Measurements from ENCODE around the gene ZNF407.

The ZNF407 gene

DNA sequence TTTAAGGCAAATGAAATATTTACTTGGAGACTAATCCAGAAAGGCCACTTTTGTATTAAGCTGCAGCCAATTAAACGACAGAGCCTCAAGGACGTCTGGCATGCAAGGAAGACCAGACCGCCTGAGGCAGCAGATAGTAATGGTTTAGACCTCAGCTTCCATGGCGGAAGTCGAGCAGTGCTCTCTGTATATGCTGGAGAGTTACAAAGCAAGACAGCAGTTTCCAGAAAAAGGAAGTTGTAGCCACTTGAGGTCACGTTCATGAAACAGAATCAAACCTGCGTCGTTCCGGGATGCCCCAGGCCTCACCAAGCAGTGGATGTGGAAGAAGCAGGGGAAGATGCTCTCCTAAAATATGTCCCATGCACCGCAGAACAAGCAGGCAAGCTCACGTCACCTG, 469.3 kb downstream of the ZNF407 start:
- CTCF ChIA-PET, result no interaction called here

GRCh38 chr18:75067996-75068645, 470.5 kb downstream of the ZNF407 start:
- TF ChIP-seq, protein P1, sequence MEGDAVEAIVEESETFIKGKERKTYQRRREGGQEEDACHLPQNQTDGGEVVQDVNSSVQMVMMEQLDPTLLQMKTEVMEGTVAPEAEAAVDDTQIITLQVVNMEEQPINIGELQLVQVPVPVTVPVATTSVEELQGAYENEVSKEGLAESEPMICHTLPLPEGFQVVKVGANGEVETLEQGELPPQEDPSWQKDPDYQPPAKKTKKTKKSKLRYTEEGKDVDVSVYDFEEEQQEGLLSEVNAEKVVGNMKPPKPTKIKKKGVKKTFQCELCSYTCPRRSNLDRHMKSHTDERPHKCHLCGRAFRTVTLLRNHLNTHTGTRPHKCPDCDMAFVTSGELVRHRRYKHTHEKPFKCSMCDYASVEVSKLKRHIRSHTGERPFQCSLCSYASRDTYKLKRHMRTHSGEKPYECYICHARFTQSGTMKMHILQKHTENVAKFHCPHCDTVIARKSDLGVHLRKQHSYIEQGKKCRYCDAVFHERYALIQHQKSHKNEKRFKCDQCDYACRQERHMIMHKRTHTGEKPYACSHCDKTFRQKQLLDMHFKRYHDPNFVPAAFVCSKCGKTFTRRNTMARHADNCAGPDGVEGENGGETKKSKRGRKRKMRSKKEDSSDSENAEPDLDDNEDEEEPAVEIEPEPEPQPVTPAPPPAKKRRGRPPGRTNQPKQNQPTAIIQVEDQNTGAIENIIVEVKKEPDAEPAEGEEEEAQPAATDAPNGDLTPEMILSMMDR (IDR thresholded peaks at IDR 0.05; ENCODE audit: control extremely low read depth, extremely low read depth, low read depth, missing control alignments), result no peak
- POLR2A ChIA-PET, result interaction anchor here (1.1 kb wide), 1 partner anchor 10 kb away, joined by 5 read pairs; no protein-coding TSS in a partner anchor
- DNase-seq (ENCODE audit: extremely low spot score), result no peak
- CTCF ChIA-PET, result no interaction called here

More for the DNA sequence above, 469.3 kb downstream of the ZNF407 start:
- TF ChIP-seq, protein P1 (IDR thresholded peaks at IDR 0.05; ENCODE audit: control extremely low read depth, extremely low read depth, low read depth, missing control alignments), result no peak
- DNase-seq (ENCODE audit: extremely low spot score), result no peak
- POLR2A ChIA-PET, result interaction anchor here (1.1 kb wide), 1 partner anchor 9 kb away, joined by 5 read pairs; no protein-coding TSS in a partner anchor

- CTCF ChIA-PET, result interaction anchor here (1.7 kb wide), 1 partner anchor 90 kb away, joined by 4 read pairs; no protein-coding TSS in a partner anchor
Observed at GRCh38 chr18:75068682-75069435, 471.2 kb downstream of the ZNF407 start.

DNA sequence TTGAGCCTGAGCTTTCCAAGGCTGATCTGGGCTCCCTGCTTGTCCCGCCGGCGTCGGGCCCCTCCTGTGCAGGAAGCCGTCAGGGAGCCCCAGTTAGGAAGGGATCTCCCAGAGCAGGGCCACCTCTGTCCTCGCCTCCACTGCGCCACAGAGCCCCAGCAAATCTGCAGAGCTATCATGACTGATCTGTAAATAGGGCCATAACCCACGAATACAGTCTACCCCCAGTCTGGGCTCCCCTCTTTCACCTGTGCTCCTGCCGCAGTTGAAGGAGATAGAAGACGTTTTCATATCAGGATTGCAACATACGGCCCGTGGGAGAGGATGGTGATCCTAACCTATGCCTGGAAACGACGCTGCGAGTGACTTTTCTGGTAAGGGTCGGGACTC, 472.6 kb downstream of the ZNF407 start:
- POLR2A ChIA-PET, result no interaction called here
- CTCF ChIA-PET, result interaction anchor here (1.7 kb wide), 1 partner anchor 91 kb away, joined by 4 read pairs; no protein-coding TSS in a partner anchor
- TF ChIP-seq, protein P1 (IDR thresholded peaks at IDR 0.05; ENCODE audit: control extremely low read depth, extremely low read depth, low read depth, missing control alignments), result no peak
- no peak for DNase-seq (ENCODE audit: extremely low spot score)

More at GRCh38 chr18:75068682-75069435, 471.2 kb downstream of the ZNF407 start:
- POLR2A ChIA-PET, result no interaction called here
- TF ChIP-seq, protein P1 (IDR thresholded peaks at IDR 0.05; ENCODE audit: control extremely low read depth, extremely low read depth, low read depth, missing control alignments), result no peak
- DNase-seq (ENCODE audit: extremely low spot score), result no peak

DNA sequence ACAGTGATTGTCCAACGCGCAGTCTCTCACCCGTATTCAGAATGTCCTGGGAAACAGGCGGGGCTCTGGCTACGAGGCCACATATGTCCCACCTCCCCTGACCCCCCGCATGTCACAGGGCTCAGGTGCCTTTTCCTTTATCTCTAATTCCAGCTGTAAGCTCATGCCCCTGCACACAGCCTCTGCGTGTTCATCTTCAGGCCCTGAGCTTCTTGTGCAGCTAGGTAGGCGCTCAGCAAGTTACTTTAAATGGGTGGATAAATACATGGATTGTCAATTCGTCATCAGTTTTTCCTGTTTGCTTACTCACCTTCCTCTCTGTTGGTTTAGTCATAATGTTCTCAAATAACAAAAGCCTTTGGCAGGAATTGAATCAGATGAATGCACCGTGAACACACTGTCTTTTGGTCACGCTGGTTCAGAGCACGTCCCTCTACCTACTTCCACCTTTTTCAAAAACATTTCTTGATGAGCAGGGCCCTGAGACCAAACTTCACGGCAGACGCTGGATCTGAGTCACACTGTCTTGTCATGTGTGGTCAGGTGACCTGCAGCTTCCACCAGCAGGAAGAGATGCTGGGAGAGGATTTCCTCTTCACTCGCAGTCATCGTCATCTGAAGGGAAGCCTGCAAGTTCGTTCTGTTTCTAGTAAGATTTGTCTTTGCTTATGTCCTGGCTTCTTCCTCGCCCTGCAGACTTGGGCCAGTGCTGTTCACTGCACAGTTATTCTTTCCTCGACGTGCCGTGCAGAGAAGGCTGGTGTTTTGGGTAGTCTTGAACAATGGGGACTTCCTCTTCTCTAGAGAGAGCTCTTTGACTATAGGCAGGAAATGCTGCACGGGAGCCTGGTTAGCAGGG, 473.2 kb downstream of the ZNF407 start:
- ChIA-PET CTCF (interaction anchor here (1.6 to 1.7 kb wide), 2 partner anchors 47 to 92 kb away, joined by 3 to 4 read pairs; no protein-coding TSS in a partner anchor), POLR2A (no interaction called here)
- TF ChIP-seq, protein P1 (IDR thresholded peaks at IDR 0.05; ENCODE audit: control extremely low read depth, extremely low read depth, low read depth, missing control alignments), result no peak
- peak; percentile 69 for DNase-seq (ENCODE audit: extremely low spot score)

GRCh38 chr18:75071484-75071785, 473.8 kb downstream of the ZNF407 start:
- no peak for DNase-seq (ENCODE audit: extremely low spot score)
- TF ChIP-seq, protein P1 (IDR thresholded peaks at IDR 0.05; ENCODE audit: control extremely low read depth, extremely low read depth, low read depth, missing control alignments), result no peak
- POLR2A ChIA-PET, result no interaction called here
- CTCF ChIA-PET, result interaction anchor here (1.6 kb wide), 1 partner anchor 47 kb away, joined by 3 read pairs; no protein-coding TSS in a partner anchor

Measured in GM10248 (cell line).